HepG2 (cell line): ENCODE measurements around the gene NFATC2. TPM values are rescaled to one million over a fixed set of nuclear protein-coding genes. Genes with fewer than 3 reads are reported as not detected.
A peak's percentile ranks its signal among the peaks of the same experiment; 100 is the strongest.

Source experiments
- CHCHD3 ChIP-seq: sonication (generic); formaldehyde crosslinking; IDR thresholded peaks from 2 replicates; pipeline ENCODE4 v1.8.0; 2022; ENCODE audit warnings: mild to moderate bottlenecking, missing genetic modification reagents, moderate library complexity
- EEA1 ChIP-seq: sonication (generic); formaldehyde crosslinking; IDR thresholded peaks from 2 replicates; pipeline ENCODE4 v1.5.1; 2020; ENCODE audit warnings: mild to moderate bottlenecking, missing genetic modification reagents, borderline replicate concordance
- FLYWCH1 ChIP-seq: sonication (generic); formaldehyde crosslinking; IDR thresholded peaks from 2 replicates; pipeline ENCODE4 v1.8.1; 2023; ENCODE audit warnings: mild to moderate bottlenecking, missing genetic modification reagents
- MTA3 ChIP-seq: sonication (generic); formaldehyde crosslinking; IDR thresholded peaks from 2 replicates; pipeline ENCODE4 v1.4.0; 2020; ENCODE audit warnings: missing genetic modification reagents
- ONECUT2 ChIP-seq: sonication (generic); formaldehyde crosslinking; IDR thresholded peaks from 2 replicates; pipeline ENCODE4 v1.4.0; 2020; ENCODE audit warnings: missing genetic modification reagents
- PHF20 ChIP-seq: sonication (generic); formaldehyde crosslinking; IDR thresholded peaks from 2 replicates; pipeline ENCODE4 v1.5.0; 2020; ENCODE audit warnings: mild to moderate bottlenecking, missing genetic modification reagents
- RAD21 ChIP-seq: fragments of 450-650 bp; formaldehyde crosslinking; IDR thresholded peaks from 2 replicates; pipeline ENCODE4 v1.5.0; 2020; ENCODE audit warnings: mild to moderate bottlenecking
- REL ChIP-seq: sonication (generic); formaldehyde crosslinking; conservative IDR thresholded peaks from 2 replicates; pipeline ENCODE4 v1.8.0; 2022; ENCODE audit warnings: mild to moderate bottlenecking, missing genetic modification reagents, moderate library complexity
- RXRA ChIP-seq: sonication (generic); formaldehyde crosslinking; IDR thresholded peaks from 2 replicates; pipeline ENCODE4 v1.5.1; 2020; ENCODE audit warnings: missing genetic modification reagents
- ZFAT ChIP-seq: sonication (generic); formaldehyde crosslinking; conservative IDR thresholded peaks from 2 replicates; pipeline ENCODE4 v1.8.1; 2023; ENCODE audit warnings: missing genetic modification reagents, inconsistent platforms
- ZNF280D ChIP-seq: sonication (generic); formaldehyde crosslinking; IDR thresholded peaks from 2 replicates; pipeline ENCODE4 v1.5.1; 2020; ENCODE audit warnings: mild to moderate bottlenecking, missing genetic modification reagents
- ZNF331 ChIP-seq: sonication (generic); formaldehyde crosslinking; IDR thresholded peaks from 2 replicates; pipeline ENCODE4 v1.4.0; 2020; ENCODE audit warnings: missing genetic modification reagents
- ZNF333 ChIP-seq: sonication (generic); formaldehyde crosslinking; IDR thresholded peaks from 2 replicates; pipeline ENCODE4 v1.4.0; 2020; ENCODE audit warnings: mild to moderate bottlenecking, missing genetic modification reagents, borderline replicate concordance
- ZNF460 ChIP-seq: sonication (generic); formaldehyde crosslinking; IDR thresholded peaks from 2 replicates; pipeline ENCODE4 v1.5.1; 2020; ENCODE audit warnings: missing genetic modification reagents, mild to moderate bottlenecking, borderline replicate concordance
- ZNF563 ChIP-seq: sonication (generic); formaldehyde crosslinking; IDR thresholded peaks from 2 replicates; pipeline ENCODE4 v1.8.0; 2022; ENCODE audit warnings: mild to moderate bottlenecking, moderate library complexity, missing genetic modification reagents
- ZNF644 ChIP-seq: IDR thresholded peaks from 2 replicates; pipeline ENCODE4 v1.6.1; 2016; ENCODE audit warnings: low read depth
- polyA plus RNA-seq, 8 experiments: library from polyadenylated mRNA; depleted of rRNA in 3 of 8; stranded (reverse) in 7 of 8; unstranded in 1 of 8; fragments of >200 nt; fragmentation: Illumina TruSeq in 4 of 8; extraction: Trizol in 4 of 8; gene quantifications; 2 replicates each; pipeline versions ENCODE4 v1.2.1 to v1.2.3, GENCODE V29; 2011 to 2016; ENCODE audit warnings: low read depth in 4 of 8, missing spikeins in 1 of 8, mixed read lengths in 1 of 8; ENCODE audit not compliant: insufficient read depth in 1 of 8
- total RNA-seq, 5 experiments: library from RNA; depleted of rRNA; stranded (reverse); fragments of >200 nt; fragmentation: Illumina TruSeq; extraction: Trizol; gene quantifications; 2 replicates each; pipeline ENCODE4 v1.2.3, GENCODE V29; 2016; ENCODE audit warnings: low read depth in 1 of 5
- TF ChIP-seq, protein P1 (sequence below): sonication (generic); formaldehyde crosslinking; IDR thresholded peaks from 2 replicates; pipeline ENCODE4 v1.5.0; 2020; ENCODE audit warnings: mild to moderate bottlenecking, missing genetic modification reagents
- TF ChIP-seq, protein P2 (sequence below): sonication (generic); formaldehyde crosslinking; IDR thresholded peaks from 2 replicates; pipeline ENCODE4 v1.8.0; 2023; ENCODE audit warnings: mild to moderate bottlenecking, missing genetic modification reagents
- TF ChIP-seq, protein P3 (sequence below): sonication (generic); formaldehyde crosslinking; IDR thresholded peaks from 2 replicates; pipeline ENCODE4 v1.5.0; 2020; ENCODE audit warnings: missing genetic modification reagents, mild to moderate bottlenecking, borderline replicate concordance

NFATC2 gene
- total and polyA plus RNA-seq, 2 of the 13 experiments (the other 11 are each of a cell fraction or from before 2014, with no cell fraction given): 1.9 to 3.3 TPM

- TF ChIP-seq ZNF280D (CRISPR knock-in tag) (0 out of 2 replicates have a peak, but pooled peaks have one; percentile 14), RXRA (peak; percentile 94), CHCHD3 (CRISPR knock-in tag) (no peak), ZNF644 (CRISPR knock-in tag) (peak; percentile 69; the same call in 1 of the 2 replicates), ZNF460 (CRISPR knock-in tag) (no peak; the same call in 1 of the 2 replicates), ZFAT (no peak), ZNF563 (CRISPR knock-in tag) (0 out of 2 replicates have a peak, but pooled peaks have one; percentile 50), ZNF331 (CRISPR knock-in tag) (peak; percentile 88; the same call in 1 of the 2 replicates), EEA1 (CRISPR knock-in tag) (no peak), RAD21 (CRISPR knock-in tag) (no peak; the same call in 1 of the 2 replicates), MTA3 (no peak), PHF20 (CRISPR knock-in tag) (no peak), ZNF333 (CRISPR knock-in tag) (0 out of 2 replicates have a peak, but pooled peaks have one; percentile 46), ONECUT2 (CRISPR knock-in tag) (peak; percentile 98), FLYWCH1 (CRISPR knock-in tag) (no peak), REL (CRISPR knock-in tag) (no peak)
- TF ChIP-seq, protein P1, sequence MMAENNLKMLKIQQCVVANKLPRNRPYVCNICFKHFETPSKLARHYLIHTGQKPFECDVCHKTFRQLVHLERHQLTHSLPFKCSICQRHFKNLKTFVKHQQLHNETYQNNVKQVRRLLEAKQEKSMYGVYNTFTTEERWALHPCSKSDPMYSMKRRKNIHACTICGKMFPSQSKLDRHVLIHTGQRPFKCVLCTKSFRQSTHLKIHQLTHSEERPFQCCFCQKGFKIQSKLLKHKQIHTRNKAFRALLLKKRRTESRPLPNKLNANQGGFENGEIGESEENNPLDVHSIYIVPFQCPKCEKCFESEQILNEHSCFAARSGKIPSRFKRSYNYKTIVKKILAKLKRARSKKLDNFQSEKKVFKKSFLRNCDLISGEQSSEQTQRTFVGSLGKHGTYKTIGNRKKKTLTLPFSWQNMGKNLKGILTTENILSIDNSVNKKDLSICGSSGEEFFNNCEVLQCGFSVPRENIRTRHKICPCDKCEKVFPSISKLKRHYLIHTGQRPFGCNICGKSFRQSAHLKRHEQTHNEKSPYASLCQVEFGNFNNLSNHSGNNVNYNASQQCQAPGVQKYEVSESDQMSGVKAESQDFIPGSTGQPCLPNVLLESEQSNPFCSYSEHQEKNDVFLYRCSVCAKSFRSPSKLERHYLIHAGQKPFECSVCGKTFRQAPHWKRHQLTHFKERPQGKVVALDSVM (CRISPR knock-in tag): peak; percentile 23; the same call in 1 of the 2 replicates
- TF ChIP-seq, protein P2, sequence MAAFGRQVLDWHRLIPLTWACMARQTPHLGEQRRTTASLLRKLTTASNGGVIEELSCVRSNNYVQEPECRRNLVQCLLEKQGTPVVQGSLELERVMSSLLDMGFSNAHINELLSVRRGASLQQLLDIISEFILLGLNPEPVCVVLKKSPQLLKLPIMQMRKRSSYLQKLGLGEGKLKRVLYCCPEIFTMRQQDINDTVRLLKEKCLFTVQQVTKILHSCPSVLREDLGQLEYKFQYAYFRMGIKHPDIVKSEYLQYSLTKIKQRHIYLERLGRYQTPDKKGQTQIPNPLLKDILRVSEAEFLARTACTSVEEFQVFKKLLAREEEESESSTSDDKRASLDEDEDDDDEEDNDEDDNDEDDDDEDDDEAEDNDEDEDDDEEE: no peak
- TF ChIP-seq, protein P3, sequence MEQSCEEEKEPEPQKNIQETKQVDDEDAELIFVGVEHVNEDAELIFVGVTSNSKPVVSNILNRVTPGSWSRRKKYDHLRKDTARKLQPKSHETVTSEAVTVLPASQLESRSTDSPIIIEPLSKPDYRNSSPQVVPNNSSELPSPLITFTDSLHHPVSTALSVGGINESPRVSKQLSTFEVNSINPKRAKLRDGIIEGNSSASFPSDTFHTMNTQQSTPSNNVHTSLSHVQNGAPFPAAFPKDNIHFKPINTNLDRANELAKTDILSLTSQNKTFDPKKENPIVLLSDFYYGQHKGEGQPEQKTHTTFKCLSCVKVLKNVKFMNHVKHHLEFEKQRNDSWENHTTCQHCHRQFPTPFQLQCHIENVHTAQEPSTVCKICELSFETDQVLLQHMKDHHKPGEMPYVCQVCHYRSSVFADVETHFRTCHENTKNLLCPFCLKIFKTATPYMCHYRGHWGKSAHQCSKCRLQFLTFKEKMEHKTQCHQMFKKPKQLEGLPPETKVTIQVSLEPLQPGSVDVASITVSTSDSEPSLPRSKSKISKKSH (CRISPR knock-in tag): no peak
Observed at GRCh38 chr20:51412951-51413481, 129.5 kb downstream of the NFATC2 start (continued).
